ENCODE measurements around the gene GPX8. TPM values are rescaled to one million over a fixed set of nuclear protein-coding genes. Genes with fewer than 3 reads are reported as not detected.

The GPX8 gene
- total and polyA plus RNA-seq, 2 of the 13 experiments (the other 11 are each of a cell fraction or from before 2014, with no cell fraction given) = 0.33 to 0.94 TPM

- no peak for TF ChIP-seq ZHX2 (IDR thresholded peaks at IDR 0.05; ENCODE audit: low read depth)
- no peak for TF ChIP-seq ZHX2 (CRISPR knock-in tag; IDR thresholded peaks at IDR 0.05; ENCODE audit: borderline replicate concordance)
- TF ChIP-seq PLSCR1 (CRISPR knock-in tag; IDR thresholded peaks at IDR 0.05; ENCODE audit: borderline replicate concordance) = no peak
- TF ChIP-seq SRY (CRISPR knock-in tag; IDR thresholded peaks at IDR 0.05) = no peak
- TF ChIP-seq TMF1 (CRISPR knock-in tag; IDR thresholded peaks at IDR 0.05; ENCODE audit: low read depth) = no peak
- no peak for TF ChIP-seq MAZ (IDR thresholded peaks at IDR 0.05; ENCODE audit: borderline replicate concordance, low read depth, low read length)
- peak; percentile 43; the same call in 1 of the 2 replicates for TF ChIP-seq MAZ (CRISPR knock-in tag; IDR thresholded peaks at IDR 0.05; ENCODE audit: low read depth)
- TF ChIP-seq SALL1 (CRISPR knock-in tag; IDR thresholded peaks at IDR 0.05) = peak; percentile 69
- TF ChIP-seq GTF2F1 (IDR thresholded peaks at IDR 0.05; ENCODE audit: low read length) = no peak
- no peak for TF ChIP-seq RFX5 (IDR thresholded peaks at IDR 0.05; ENCODE audit: low read depth, low read length)
- 0 out of 2 replicates have a peak, but pooled peaks have one; percentile 53 for TF ChIP-seq ZNF589 (CRISPR knock-in tag; conservative IDR thresholded peaks at IDR 0.05)
- TF ChIP-seq ETV6 (CRISPR knock-in tag; conservative IDR thresholded peaks at IDR 0.05) = no peak
- no peak for TF ChIP-seq ZNF496 (CRISPR knock-in tag; IDR thresholded peaks at IDR 0.05; ENCODE audit: insufficient replicate concordance)
- no peak for TF ChIP-seq THAP7 (CRISPR knock-in tag; IDR thresholded peaks at IDR 0.05)
- no peak for TF ChIP-seq ZNF577 (CRISPR knock-in tag; IDR thresholded peaks at IDR 0.05; ENCODE audit: borderline replicate concordance, low read depth)
- no peak for TF ChIP-seq ZNF629 (CRISPR knock-in tag; conservative IDR thresholded peaks at IDR 0.05)
- TF ChIP-seq GATA4 (IDR thresholded peaks at IDR 0.05; ENCODE audit: borderline replicate concordance, low read depth) = no peak
- TF ChIP-seq HNRNPLL (IDR thresholded peaks at IDR 0.05; ENCODE audit: low read depth, low read length, poor library complexity, severe bottlenecking) = peak; percentile 84
- TF ChIP-seq ZSCAN12 (CRISPR knock-in tag; IDR thresholded peaks at IDR 0.05) = no peak
- TF ChIP-seq ZNF790 (CRISPR knock-in tag; IDR thresholded peaks at IDR 0.05; ENCODE audit: borderline replicate concordance) = no peak
- peak; percentile 50 for TF ChIP-seq ZMYM4 (CRISPR knock-in tag; IDR thresholded peaks at IDR 0.05)
Observed at GRCh38 chr5:55176176-55176818, 16.3 kb downstream of the GPX8 start (continued).

All from HepG2 (cell line).